Measurements from ENCODE around the gene TBC1D19. TPM values are rescaled to one million over a fixed set of nuclear protein-coding genes. Genes with fewer than 3 reads are reported as not detected.
"Not testable (repeated sequence)": the region's sequence is repeated elsewhere in the genome, so short reads cannot be mapped to it uniquely, and the experiment has no call there.

Gene TBC1D19
- total RNA-seq, 1 donor from 2014 or later = 17.2 TPM

DNA sequence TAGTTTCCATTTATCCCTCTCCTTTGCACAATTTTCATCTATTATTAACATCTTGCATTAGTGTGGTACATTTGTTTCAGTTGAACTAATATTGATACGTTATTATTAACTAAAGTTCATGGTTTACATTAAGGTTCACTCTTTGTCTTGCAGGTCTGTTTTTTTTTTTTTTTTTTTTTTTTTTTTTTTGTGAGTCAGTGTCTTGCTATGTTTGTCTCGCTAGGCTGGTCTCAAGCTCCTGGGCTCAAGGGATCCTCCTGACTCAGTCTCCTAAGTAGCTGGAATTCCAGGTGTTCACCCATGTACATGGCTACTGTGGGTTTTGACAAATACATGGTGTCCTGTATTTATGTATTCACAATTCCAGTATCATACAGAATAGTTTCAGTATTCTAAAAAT, 6.8 kb downstream of the TBC1D19 start:
- H3K36me3 ChIP-seq (ENCODE audit: control insufficient read depth, insufficient read depth, low read length) = no peaks in the 10 kb centered on the region
- no peaks in the 10 kb centered on the region for H3K27me3 ChIP-seq (ENCODE audit: control insufficient read depth, insufficient read depth, low read length)
- H3K4me3 ChIP-seq (ENCODE audit: low read depth, low read length) = no peak overlapping the region
- peak; percentile 95 for DNase-seq (ENCODE audit: low read depth)
- TF ChIP-seq, protein P1, sequence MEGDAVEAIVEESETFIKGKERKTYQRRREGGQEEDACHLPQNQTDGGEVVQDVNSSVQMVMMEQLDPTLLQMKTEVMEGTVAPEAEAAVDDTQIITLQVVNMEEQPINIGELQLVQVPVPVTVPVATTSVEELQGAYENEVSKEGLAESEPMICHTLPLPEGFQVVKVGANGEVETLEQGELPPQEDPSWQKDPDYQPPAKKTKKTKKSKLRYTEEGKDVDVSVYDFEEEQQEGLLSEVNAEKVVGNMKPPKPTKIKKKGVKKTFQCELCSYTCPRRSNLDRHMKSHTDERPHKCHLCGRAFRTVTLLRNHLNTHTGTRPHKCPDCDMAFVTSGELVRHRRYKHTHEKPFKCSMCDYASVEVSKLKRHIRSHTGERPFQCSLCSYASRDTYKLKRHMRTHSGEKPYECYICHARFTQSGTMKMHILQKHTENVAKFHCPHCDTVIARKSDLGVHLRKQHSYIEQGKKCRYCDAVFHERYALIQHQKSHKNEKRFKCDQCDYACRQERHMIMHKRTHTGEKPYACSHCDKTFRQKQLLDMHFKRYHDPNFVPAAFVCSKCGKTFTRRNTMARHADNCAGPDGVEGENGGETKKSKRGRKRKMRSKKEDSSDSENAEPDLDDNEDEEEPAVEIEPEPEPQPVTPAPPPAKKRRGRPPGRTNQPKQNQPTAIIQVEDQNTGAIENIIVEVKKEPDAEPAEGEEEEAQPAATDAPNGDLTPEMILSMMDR (IDR thresholded peaks at IDR 0.05; ENCODE audit: insufficient read depth, low read length, poor library complexity, severe bottlenecking) = no peak

DNA sequence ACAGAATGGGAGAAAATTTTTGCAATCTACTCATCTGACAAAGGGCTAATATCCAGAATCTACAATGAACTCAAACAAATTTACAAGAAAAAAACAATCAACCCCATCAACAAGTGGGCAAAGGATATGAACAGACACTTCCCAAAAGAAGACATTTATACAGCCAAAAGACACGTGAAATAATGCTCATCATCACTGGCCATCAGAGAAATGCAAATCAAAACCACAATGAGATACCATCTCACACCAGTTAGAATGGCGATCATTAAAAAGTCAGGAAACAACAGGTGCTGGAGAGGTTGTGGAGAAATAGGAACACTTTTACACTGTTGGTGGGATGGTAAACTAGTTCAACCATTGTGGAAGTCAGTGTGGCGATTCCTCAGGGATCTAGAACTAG, 9.7 kb downstream of the TBC1D19 start:
- H3K4me3 ChIP-seq (ENCODE audit: low read depth, low read length); H3K27me3 ChIP-seq (ENCODE audit: control insufficient read depth, insufficient read depth, low read length); DNase-seq (ENCODE audit: low read depth); H3K36me3 ChIP-seq (ENCODE audit: control insufficient read depth, insufficient read depth, low read length): not testable (repeated sequence)

DNA sequence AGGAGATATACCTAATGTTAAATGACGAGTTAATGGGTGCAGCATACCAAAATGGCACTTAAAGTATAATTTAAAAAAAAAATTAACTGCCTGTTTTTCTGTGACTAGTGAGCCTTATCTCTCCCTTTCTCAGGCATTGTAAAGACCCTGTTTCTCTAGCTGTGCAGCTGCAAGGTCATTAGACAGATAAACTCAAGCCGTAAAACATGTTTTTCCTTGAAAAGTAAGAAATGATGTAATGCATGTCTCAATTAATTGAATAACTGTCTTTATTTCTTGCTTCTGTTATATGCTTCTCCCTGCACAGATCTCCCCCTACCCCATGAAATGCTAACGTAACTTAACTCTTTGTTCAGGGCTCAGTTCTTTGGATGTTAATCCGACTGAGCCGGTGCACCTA, 10.5 kb downstream of the TBC1D19 start:
- no peaks in the 10 kb centered on the region for H3K36me3 ChIP-seq (ENCODE audit: control insufficient read depth, insufficient read depth, low read length)
- no peak for DNase-seq (ENCODE audit: low read depth)
- TF ChIP-seq, protein P1 (IDR thresholded peaks at IDR 0.05; ENCODE audit: insufficient read depth, low read length, poor library complexity, severe bottlenecking) = no peak
- H3K27me3 ChIP-seq (ENCODE audit: control insufficient read depth, insufficient read depth, low read length) = no peaks in the 10 kb centered on the region
- no peak overlapping the region for H3K4me3 ChIP-seq (ENCODE audit: low read depth, low read length)

DNA sequence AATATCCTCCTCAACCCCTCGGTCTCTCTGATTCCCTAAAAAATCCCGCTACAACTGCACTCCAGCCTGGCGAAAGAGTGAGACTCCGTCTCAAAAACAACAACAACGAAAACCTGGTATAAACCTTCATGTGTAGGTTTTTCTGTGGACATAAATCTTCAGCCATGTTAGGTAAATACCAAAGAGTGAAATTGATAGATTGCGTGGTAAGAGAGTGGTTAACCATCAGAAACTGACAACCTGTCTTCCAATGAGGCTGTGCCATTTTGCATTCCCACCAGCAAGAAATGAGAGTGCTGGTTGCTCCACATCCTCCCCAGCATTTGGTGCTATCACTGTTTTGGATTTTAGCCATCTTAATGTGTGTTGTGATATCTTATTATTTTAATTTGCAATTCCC, 10.9 kb downstream of the TBC1D19 start:
- H3K4me3 ChIP-seq (ENCODE audit: low read depth, low read length) = no peak overlapping the region
- H3K36me3 ChIP-seq (ENCODE audit: control insufficient read depth, insufficient read depth, low read length) = no peaks in the 10 kb centered on the region
- TF ChIP-seq, protein P1 (IDR thresholded peaks at IDR 0.05; ENCODE audit: insufficient read depth, low read length, poor library complexity, severe bottlenecking) = no peak
- no peak for DNase-seq (ENCODE audit: low read depth)
- no peaks in the 10 kb centered on the region for H3K27me3 ChIP-seq (ENCODE audit: control insufficient read depth, insufficient read depth, low read length)

DNA sequence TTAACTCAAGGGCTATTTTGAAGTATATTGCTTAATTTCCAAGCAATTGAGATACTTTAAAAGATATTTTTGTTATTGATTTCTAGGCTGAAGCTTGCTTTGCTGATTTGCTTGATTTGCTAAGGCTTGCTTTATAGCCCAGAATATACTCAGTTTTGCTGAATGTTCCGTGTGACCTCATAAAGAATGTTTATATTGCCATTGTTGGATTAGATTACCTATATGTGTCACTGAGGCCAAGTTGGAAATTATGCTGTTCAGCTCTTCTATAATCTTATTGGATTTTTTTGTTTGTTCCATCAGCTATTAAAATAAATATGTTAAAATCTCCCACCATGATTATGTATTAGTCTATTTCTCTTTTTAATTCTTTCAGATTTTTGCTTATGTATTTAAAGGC, 13.0 kb downstream of the TBC1D19 start:
- DNase-seq (ENCODE audit: low read depth) = no peak
- H3K27me3 ChIP-seq (ENCODE audit: control insufficient read depth, insufficient read depth, low read length) = no peaks in the 10 kb centered on the region
- no peak overlapping the region for H3K4me3 ChIP-seq (ENCODE audit: low read depth, low read length)
- TF ChIP-seq, protein P1 (IDR thresholded peaks at IDR 0.05; ENCODE audit: insufficient read depth, low read length, poor library complexity, severe bottlenecking) = no peak
- H3K36me3 ChIP-seq (ENCODE audit: control insufficient read depth, insufficient read depth, low read length) = no peaks in the 10 kb centered on the region

DNA sequence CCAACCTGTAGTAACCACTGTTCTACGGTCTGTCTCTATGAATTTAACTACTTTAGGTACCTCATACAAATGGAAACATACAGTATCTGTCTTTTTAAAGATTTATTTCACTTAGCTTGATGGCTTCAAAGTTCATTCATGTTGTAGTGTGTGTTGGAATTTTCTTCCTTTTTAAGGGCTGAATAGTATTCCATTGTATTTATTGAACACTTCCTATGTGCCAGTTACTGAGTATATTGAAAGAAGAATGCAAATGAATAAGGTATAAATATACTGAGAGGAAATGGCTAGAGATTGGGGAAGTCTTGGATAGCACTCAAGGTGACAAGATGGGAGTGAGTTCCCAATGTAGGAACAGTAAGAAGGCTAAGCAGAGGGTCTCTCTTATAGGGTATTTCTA, 17.3 kb downstream of the TBC1D19 start:
- Histone ChIP-seq H3K36me3 (ENCODE audit: control insufficient read depth, insufficient read depth, low read length) (no peaks in the 10 kb centered on the region), H3K4me3 (ENCODE audit: low read depth, low read length) (no peak overlapping the region), H3K27me3 (ENCODE audit: control insufficient read depth, insufficient read depth, low read length) (no peaks in the 10 kb centered on the region)
- no peak for DNase-seq (ENCODE audit: low read depth)
- TF ChIP-seq, protein P1 (IDR thresholded peaks at IDR 0.05; ENCODE audit: insufficient read depth, low read length, poor library complexity, severe bottlenecking) = no peak
